IMR-90 (cell line): ENCODE data around the gene CAP2. TPM values are rescaled to one million over a fixed set of nuclear protein-coding genes. Genes with fewer than 3 reads are reported as not detected.
A peak's percentile ranks its signal among the peaks of the same experiment; 100 is the strongest.

Source experiments
- ATAC-seq: fragments of 200-7000 bp; cut with Tn5 transposase; 2 replicates; pipeline ENCODE4 v1.9.1; 2020; ENCODE audit warnings: low read depth, mild to moderate bottlenecking, moderate library complexity
- BruUV-seq: library from RNA; stranded (reverse); fragments of 400-500 nt; replicated peaks from 2 replicates; lab custom pipeline; 2021; lab: Mats Ljungman, UMichigan
- CTCF ChIA-PET: fragments of 300-600 bp; formaldehyde crosslinking; extraction: SDS; loops from one replicate; lab custom pipeline; 2021; ENCODE audit warnings: antibody characterized with exemption; lab: Yijun Ruan, JAX
- POLR2A ChIA-PET: fragments of 300-600 bp; sonication (Branson Sonifier 250); formaldehyde crosslinking; loops from one replicate; lab custom pipeline; 2022; ENCODE audit warnings: antibody characterized with exemption; ENCODE audit not compliant: unreplicated experiment; lab: Charles Lee
- DNase-seq: peaks from one replicate; pipeline ENCODE4 v3.0.0; 2013
- H2AFZ ChIP-seq: replicated peaks from 2 replicates; pipeline ENCODE3; 2013; ENCODE audit warnings: low read length, mild to moderate bottlenecking; ENCODE audit not compliant: poor library complexity
- H2AK5ac ChIP-seq: 2 replicates; pipeline ENCODE4 v1.6.1; 2013; ENCODE audit warnings: low read depth, low read length, inconsistent platforms
- H2AK9ac ChIP-seq: replicated peaks from 2 replicates; pipeline ENCODE3; 2013; ENCODE audit warnings: mild to moderate bottlenecking, low read depth, low read length, moderate library complexity; ENCODE audit not compliant: poor library complexity
- H2BK120ac ChIP-seq: 2 replicates; pipeline ENCODE4 v1.6.1; 2013; ENCODE audit warnings: low read depth, low read length, inconsistent platforms
- H2BK15ac ChIP-seq: 3 replicates; pipeline ENCODE4 v1.6.1; 2013; ENCODE audit warnings: low read depth, low read length, inconsistent platforms
- H2BK20ac ChIP-seq: 2 replicates; pipeline ENCODE4 v1.6.1; 2013; ENCODE audit warnings: low read depth, mild to moderate bottlenecking, inconsistent platforms, low read length, moderate library complexity
- H2BK5ac ChIP-seq: 2 replicates; pipeline ENCODE4 v1.6.1; 2013; ENCODE audit warnings: mild to moderate bottlenecking, low read depth, low read length, inconsistent platforms; ENCODE audit not compliant: poor library complexity, severe bottlenecking
- H3K14ac ChIP-seq: replicated peaks from 2 replicates; pipeline ENCODE4 v1.6.1; 2013; ENCODE audit warnings: low read depth, low read length, inconsistent platforms
- H3K18ac ChIP-seq: 2 replicates; pipeline ENCODE4 v1.6.1; 2013; ENCODE audit warnings: low read depth, low read length, control low read depth
- H3K23ac ChIP-seq: 2 replicates; pipeline ENCODE4 v1.6.1; 2013; ENCODE audit warnings: low read depth, low read length, inconsistent platforms
- H3K27ac ChIP-seq: 2 replicates; pipeline ENCODE4 v1.5.1; 2013; ENCODE audit warnings: mild to moderate bottlenecking, control low read depth, low read length; ENCODE audit not compliant: insufficient read depth
- H3K27me3 ChIP-seq: 2 replicates; pipeline ENCODE4 v1.6.1; 2013; ENCODE audit warnings: low read length; ENCODE audit not compliant: control insufficient read depth, insufficient read depth
- H3K36me3 ChIP-seq: 2 replicates; pipeline ENCODE4 v1.6.1; 2013; ENCODE audit warnings: low read length, mixed read lengths; ENCODE audit not compliant: control insufficient read depth, insufficient read depth
- H3K4ac ChIP-seq: 2 replicates; pipeline ENCODE4 v1.6.1; 2013; ENCODE audit warnings: low read depth, low read length, inconsistent platforms
- H3K4me1 ChIP-seq: 2 replicates; pipeline ENCODE4 v1.6.1; 2013; ENCODE audit warnings: low read length, mixed read lengths; ENCODE audit not compliant: control insufficient read depth, insufficient read depth
- H3K4me2 ChIP-seq: 2 replicates; pipeline ENCODE4 v1.6.1; 2013; ENCODE audit warnings: low read depth, mild to moderate bottlenecking, control low read depth, low read length, moderate library complexity
- H3K4me3 ChIP-seq: 2 replicates; pipeline ENCODE4 v1.5.1; 2013; ENCODE audit warnings: low read depth, mild to moderate bottlenecking, control low read depth, low read length, moderate library complexity; ENCODE audit not compliant: insufficient read depth
- H3K56ac ChIP-seq: 2 replicates; pipeline ENCODE4 v1.6.1; 2013; ENCODE audit warnings: low read length, inconsistent platforms; ENCODE audit not compliant: insufficient read depth; ENCODE audit errors: extremely low read depth
- H3K79me1 ChIP-seq, 2 experiments: 2 replicates each; pipeline ENCODE4 v1.6.1; 2013; ENCODE audit warnings: low read length in 2 of 2, inconsistent platforms in 1 of 2, low read depth in 1 of 2
- H3K9ac ChIP-seq: 2 replicates; pipeline ENCODE4 v1.6.1; 2013; ENCODE audit warnings: low read depth, low read length, control low read depth
- H3K9me1 ChIP-seq: 2 replicates; pipeline ENCODE4 v1.6.1; 2013; ENCODE audit warnings: low read length, inconsistent platforms; ENCODE audit not compliant: insufficient read depth
- H3K9me3 ChIP-seq: 2 replicates; pipeline ENCODE4 v1.6.1; 2013; ENCODE audit warnings: low read length; ENCODE audit not compliant: control insufficient read depth, insufficient read depth
- H4K20me1 ChIP-seq: 2 replicates; pipeline ENCODE4 v1.6.1; 2013; ENCODE audit warnings: low read length, inconsistent platforms; ENCODE audit not compliant: insufficient read depth
- H4K5ac ChIP-seq: 2 replicates; pipeline ENCODE4 v1.6.1; 2013; ENCODE audit warnings: mild to moderate bottlenecking, low read depth, low read length, control low read depth
- H4K8ac ChIP-seq, 2 experiments: 2 replicates each; pipeline ENCODE4 v1.6.1; 2013; ENCODE audit warnings: low read depth in 2 of 2, low read length in 2 of 2, control low read depth in 1 of 2, inconsistent platforms in 1 of 2
- H4K91ac ChIP-seq: 2 replicates; pipeline ENCODE4 v1.6.1; 2013; ENCODE audit warnings: low read depth, low read length, inconsistent platforms; ENCODE audit not compliant: insufficient read depth
- BHLHE40 ChIP-seq: fragments of 150-350 bp; IDR thresholded peaks from 2 replicates; pipeline ENCODE4 v1.6.1; 2016; ENCODE audit warnings: mild to moderate bottlenecking, low read depth, low read length
- SMC3 ChIP-seq: fragments of 150-350 bp; IDR thresholded peaks from 2 replicates; pipeline ENCODE4 v1.6.1; 2016; ENCODE audit warnings: low read depth, mild to moderate bottlenecking, antibody characterized with exemption, low read length, moderate library complexity
- USF2 ChIP-seq: fragments of 150-350 bp; IDR thresholded peaks from 2 replicates; pipeline ENCODE4 v1.6.1; 2017; ENCODE audit warnings: mild to moderate bottlenecking, antibody characterized with exemption, low read length, low read depth
- WGBS, 2 experiments: methylation state at CpG; one replicate each; pipeline versions ENCODE4 v1.1.5 to v1.1.7; 2013; ENCODE audit warnings: missing lambda C conversion rate in 2 of 2; ENCODE audit not compliant: insufficient read length in 1 of 2; ENCODE audit errors: extremely low coverage in 2 of 2; 5-methylcytosine and 5-hydroxymethylcytosine counted together
- dilution Hi-C: fragments of 300-500 bp; cut with HindIII; formaldehyde crosslinking; loops from one replicate; pipeline ENCODE4 v1.14.3; 2018; ENCODE audit warnings: low sequenced_read_pairs; ENCODE audit not compliant: unreplicated experiment
- in situ Hi-C: fragments of 300-500 bp; cut with MboI; formaldehyde crosslinking; loops from 3 replicates; pipeline ENCODE4 v1.14.3; 2019; ENCODE audit warnings: low sequenced_read_pairs, inconsistent platforms, mixed read lengths
- intact Hi-C: fragments of 100-400 bp; cut with micrococcal nuclease; formaldehyde crosslinking; loops from 2 replicates; pipeline ENCODE4 v1.10.0; 2022
- polyA plus RNA-seq, 3 experiments: library from polyadenylated mRNA; depleted of rRNA; stranded (reverse); fragments of >200 nt; gene quantifications; 2 replicates each; pipeline ENCODE4 v1.2.3, GENCODE V29; 2012; ENCODE audit warnings: low replicate concordance in 1 of 3
- total RNA-seq: library from RNA; depleted of rRNA; stranded (reverse); fragments of >200 nt; gene quantifications from 2 replicates; pipeline ENCODE4 v1.2.3, GENCODE V29; 2012

CAP2 gene
- total and polyA plus RNA-seq, 2 of the 4 experiments (the other 2 are of a cell fraction): 14.5 to 27.5 TPM

GRCh38 chr6:17418281-17419188, 25.1 kb downstream of the CAP2 start:
- H2BK5ac ChIP-seq: peak overlapping the region; percentile 64
- H3K4ac ChIP-seq: peak overlapping the region; percentile 92
- peak overlapping the region; percentile 77 for H3K4me2 ChIP-seq
- H3K18ac ChIP-seq: peak overlapping the region; percentile 48
- H4K91ac ChIP-seq: peak overlapping the region; percentile 53
- 0 out of 2 replicates have a peak, but pooled peaks cover 4% of the 10 kb centered on the region for H4K20me1 ChIP-seq
- H4K5ac ChIP-seq: peak overlapping the region; percentile 36
- peak overlapping the region; percentile 48 for H2AK9ac ChIP-seq
- H2AK5ac ChIP-seq: peak overlapping the region; percentile 84
- TF ChIP-seq SMC3 (no peak), BHLHE40 (no peak), USF2 (no peak)
- BruUV-seq: TSS peak; percentile 62
- peak; percentile 53 for DNase-seq
- peaks cover 28 to 72% of the 10 kb centered on the region in 2 experiments for H3K79me1 ChIP-seq
- dilution Hi-C loops (no loop called here), intact Hi-C loops (loop anchor here (2.0 to 5.0 kb wide), 2 partner anchors 140 to 251 kb away; no protein-coding TSS in a partner anchor), in situ Hi-C loops (no loop called here)
- peak overlapping the region; percentile 9; the same call in 1 of the 2 replicates for H3K4me3 ChIP-seq
- H3K4me1 ChIP-seq: peaks cover 20% of the 10 kb centered on the region
- peak; percentile 52 for ATAC-seq
- peak overlapping the region; percentile 88 for H2BK120ac ChIP-seq
- H3K14ac ChIP-seq: peak overlapping the region; percentile 92
- 0% methylated on average over 2 of the region's 12 CpGs; no CpG with 5 or more reads in 1 of the 2 experiments for WGBS, 2 experiments
- H3K36me3 ChIP-seq: no peaks in the 10 kb centered on the region; the same call in 1 of the 2 replicates
- POLR2A ChIA-PET: interaction anchor here (0.8 kb wide), 1 partner anchor 13 kb away, joined by 3 read pairs; no protein-coding TSS in a partner anchor
- peak overlapping the region; percentile 82 for H3K23ac ChIP-seq
- H3K27ac ChIP-seq: peak overlapping the region; percentile 86
- peak overlapping the region; percentile 61 for H3K9ac ChIP-seq
- peaks cover 13% of the 10 kb centered on the region for H3K9me1 ChIP-seq
- peak overlapping the region; percentile 56 for H2AFZ ChIP-seq
- H3K9me3 ChIP-seq: no peaks in the 10 kb centered on the region
- peak overlapping the region; percentile 83; the same call in 2 of the 3 replicates for H2BK15ac ChIP-seq
- peak overlapping the region; percentile 94 for H3K56ac ChIP-seq
- CTCF ChIA-PET: interaction anchor here (0.6 to 1.3 kb wide), 4 partner anchors 64 to 733 kb away, joined by 3 read pairs; no protein-coding TSS in a partner anchor
- H3K27me3 ChIP-seq: no peaks in the 10 kb centered on the region
- peak overlapping the region; percentile 79 for H2BK20ac ChIP-seq
- H4K8ac ChIP-seq: peak overlapping the region; percentile 22 to 84
